VCaP (cell line): ENCODE results near the gene CEACAM16.

Source experiments
- H3K27ac ChIP-seq: fragments of 450-650 bp; 2 replicates; pipeline ENCODE4 v1.5.1; 2017
- CTCF ChIP-seq: fragments of 450-650 bp; conservative IDR thresholded peaks from 2 replicates; pipeline ENCODE4 v1.5.1; 2017; ENCODE audit warnings: mild to moderate bottlenecking, moderate library complexity

Gene CEACAM16

GRCh38 chr19:44757057-44757734, 58.2 kb downstream of the CEACAM16 start:
- H3K27ac ChIP-seq: no peak overlapping the region
- no peak for TF ChIP-seq CTCF

- no peak overlapping the region for H3K27ac ChIP-seq
- TF ChIP-seq CTCF: no peak
These were observed 59.0 kb downstream of the CEACAM16 start for GRCh38 chr19:44757735-44758505.

DNA sequence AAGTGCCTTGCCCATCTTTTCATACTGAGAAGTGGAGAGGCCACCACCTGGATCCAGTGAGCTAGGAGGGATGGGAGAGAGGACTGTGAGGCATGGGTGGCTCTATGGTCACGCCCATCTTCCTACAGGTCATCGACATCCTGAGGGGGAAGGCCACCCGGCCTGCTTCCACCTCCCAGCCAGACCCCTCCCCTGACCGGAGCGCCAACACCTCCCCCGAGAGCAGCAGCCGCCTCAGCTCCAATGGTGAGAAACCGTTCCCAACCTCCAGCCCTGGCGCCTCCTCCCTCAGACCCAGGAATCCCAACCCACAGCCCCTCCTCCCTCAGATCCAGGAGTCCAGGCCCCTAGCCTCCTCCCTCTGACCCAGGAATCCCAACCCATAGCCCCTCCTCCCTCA, 59.6 kb downstream of the CEACAM16 start:
- no peak for TF ChIP-seq CTCF
- H3K27ac ChIP-seq: no peak overlapping the region

DNA sequence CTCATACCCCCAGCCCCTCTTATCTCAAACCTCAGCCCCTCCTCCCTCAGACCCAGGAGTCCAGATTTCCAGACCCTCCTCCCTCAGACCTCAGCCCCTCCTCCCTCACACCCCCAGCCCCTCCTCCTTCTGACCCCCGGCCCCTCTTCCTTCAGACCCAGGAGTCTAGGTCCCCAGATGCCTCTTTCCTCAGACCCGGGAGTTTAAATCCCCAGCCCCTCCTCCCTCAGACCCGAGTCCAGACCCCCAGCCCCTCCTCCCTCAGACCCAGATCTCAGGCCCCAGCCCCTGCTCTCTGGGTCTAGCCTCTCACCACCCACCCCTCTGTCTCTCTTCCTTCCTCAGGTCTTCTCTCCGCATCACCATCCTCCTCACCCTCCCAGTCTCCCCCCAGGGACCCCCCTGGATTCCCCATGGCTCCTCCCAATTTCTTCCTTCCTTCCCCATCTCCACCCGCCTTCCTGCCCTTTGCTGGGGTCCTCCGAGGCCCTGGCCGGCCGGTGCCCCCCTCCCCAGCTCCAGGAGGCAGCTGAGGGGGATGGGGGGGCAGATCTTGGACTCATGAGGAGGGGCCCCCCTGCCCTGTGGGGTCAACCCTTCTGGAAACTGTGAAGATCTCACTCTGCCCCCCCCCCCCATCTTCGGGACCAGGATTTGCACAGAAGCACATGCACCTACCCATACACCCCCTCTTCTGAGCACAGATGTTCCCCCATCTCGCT, 60.3 kb downstream of the CEACAM16 start:
- no peak overlapping the region for H3K27ac ChIP-seq
- TF ChIP-seq CTCF: no peak
